IMR-90 (cell line): ENCODE results near the gene DLL1. TPM values are rescaled to one million over a fixed set of nuclear protein-coding genes. Genes with fewer than 3 reads are reported as not detected.

ENCODE experiments used
- ATAC-seq: fragments of 200-7000 bp; cut with Tn5 transposase; 2 replicates; pipeline ENCODE4 v1.9.1; 2020; ENCODE audit warnings: low read depth, mild to moderate bottlenecking, moderate library complexity
- BruUV-seq: library from RNA; stranded (reverse); fragments of 400-500 nt; replicated peaks from 2 replicates; lab custom pipeline; 2021; lab: Mats Ljungman, UMichigan
- CTCF ChIA-PET: fragments of 300-600 bp; formaldehyde crosslinking; extraction: SDS; loops from one replicate; lab custom pipeline; 2021; ENCODE audit warnings: antibody characterized with exemption; lab: Yijun Ruan, JAX
- POLR2A ChIA-PET: fragments of 300-600 bp; sonication (Branson Sonifier 250); formaldehyde crosslinking; loops from one replicate; lab custom pipeline; 2022; ENCODE audit warnings: antibody characterized with exemption; ENCODE audit not compliant: unreplicated experiment; lab: Charles Lee
- DNase-seq: peaks from one replicate; pipeline ENCODE4 v3.0.0; 2013
- H2AFZ ChIP-seq: replicated peaks from 2 replicates; pipeline ENCODE3; 2013; ENCODE audit warnings: low read length, mild to moderate bottlenecking; ENCODE audit not compliant: poor library complexity
- H2AK5ac ChIP-seq: 2 replicates; pipeline ENCODE4 v1.6.1; 2013; ENCODE audit warnings: low read depth, low read length, inconsistent platforms
- H2AK9ac ChIP-seq: replicated peaks from 2 replicates; pipeline ENCODE3; 2013; ENCODE audit warnings: mild to moderate bottlenecking, low read depth, low read length, moderate library complexity; ENCODE audit not compliant: poor library complexity
- H2BK120ac ChIP-seq: 2 replicates; pipeline ENCODE4 v1.6.1; 2013; ENCODE audit warnings: low read depth, low read length, inconsistent platforms
- H2BK15ac ChIP-seq: 3 replicates; pipeline ENCODE4 v1.6.1; 2013; ENCODE audit warnings: low read depth, low read length, inconsistent platforms
- H2BK20ac ChIP-seq: 2 replicates; pipeline ENCODE4 v1.6.1; 2013; ENCODE audit warnings: low read depth, mild to moderate bottlenecking, inconsistent platforms, low read length, moderate library complexity
- H2BK5ac ChIP-seq: 2 replicates; pipeline ENCODE4 v1.6.1; 2013; ENCODE audit warnings: mild to moderate bottlenecking, low read depth, low read length, inconsistent platforms; ENCODE audit not compliant: poor library complexity, severe bottlenecking
- H3K14ac ChIP-seq: replicated peaks from 2 replicates; pipeline ENCODE4 v1.6.1; 2013; ENCODE audit warnings: low read depth, low read length, inconsistent platforms
- H3K18ac ChIP-seq: 2 replicates; pipeline ENCODE4 v1.6.1; 2013; ENCODE audit warnings: low read depth, low read length, control low read depth
- H3K23ac ChIP-seq: 2 replicates; pipeline ENCODE4 v1.6.1; 2013; ENCODE audit warnings: low read depth, low read length, inconsistent platforms
- H3K27ac ChIP-seq: 2 replicates; pipeline ENCODE4 v1.5.1; 2013; ENCODE audit warnings: mild to moderate bottlenecking, control low read depth, low read length; ENCODE audit not compliant: insufficient read depth
- H3K27me3 ChIP-seq: 2 replicates; pipeline ENCODE4 v1.6.1; 2013; ENCODE audit warnings: low read length; ENCODE audit not compliant: control insufficient read depth, insufficient read depth
- H3K36me3 ChIP-seq: 2 replicates; pipeline ENCODE4 v1.6.1; 2013; ENCODE audit warnings: low read length, mixed read lengths; ENCODE audit not compliant: control insufficient read depth, insufficient read depth
- H3K4ac ChIP-seq: 2 replicates; pipeline ENCODE4 v1.6.1; 2013; ENCODE audit warnings: low read depth, low read length, inconsistent platforms
- H3K4me1 ChIP-seq: 2 replicates; pipeline ENCODE4 v1.6.1; 2013; ENCODE audit warnings: low read length, mixed read lengths; ENCODE audit not compliant: control insufficient read depth, insufficient read depth
- H3K4me2 ChIP-seq: 2 replicates; pipeline ENCODE4 v1.6.1; 2013; ENCODE audit warnings: low read depth, mild to moderate bottlenecking, control low read depth, low read length, moderate library complexity
- H3K4me3 ChIP-seq: 2 replicates; pipeline ENCODE4 v1.5.1; 2013; ENCODE audit warnings: low read depth, mild to moderate bottlenecking, control low read depth, low read length, moderate library complexity; ENCODE audit not compliant: insufficient read depth
- H3K56ac ChIP-seq: 2 replicates; pipeline ENCODE4 v1.6.1; 2013; ENCODE audit warnings: low read length, inconsistent platforms; ENCODE audit not compliant: insufficient read depth; ENCODE audit errors: extremely low read depth
- H3K79me1 ChIP-seq, 2 experiments: 2 replicates each; pipeline ENCODE4 v1.6.1; 2013; ENCODE audit warnings: low read length in 2 of 2, inconsistent platforms in 1 of 2, low read depth in 1 of 2
- H3K9ac ChIP-seq: 2 replicates; pipeline ENCODE4 v1.6.1; 2013; ENCODE audit warnings: low read depth, low read length, control low read depth
- H3K9me1 ChIP-seq: 2 replicates; pipeline ENCODE4 v1.6.1; 2013; ENCODE audit warnings: low read length, inconsistent platforms; ENCODE audit not compliant: insufficient read depth
- H3K9me3 ChIP-seq: 2 replicates; pipeline ENCODE4 v1.6.1; 2013; ENCODE audit warnings: low read length; ENCODE audit not compliant: control insufficient read depth, insufficient read depth
- H4K20me1 ChIP-seq: 2 replicates; pipeline ENCODE4 v1.6.1; 2013; ENCODE audit warnings: low read length, inconsistent platforms; ENCODE audit not compliant: insufficient read depth
- H4K5ac ChIP-seq: 2 replicates; pipeline ENCODE4 v1.6.1; 2013; ENCODE audit warnings: mild to moderate bottlenecking, low read depth, low read length, control low read depth
- H4K8ac ChIP-seq, 2 experiments: 2 replicates each; pipeline ENCODE4 v1.6.1; 2013; ENCODE audit warnings: low read depth in 2 of 2, low read length in 2 of 2, control low read depth in 1 of 2, inconsistent platforms in 1 of 2
- H4K91ac ChIP-seq: 2 replicates; pipeline ENCODE4 v1.6.1; 2013; ENCODE audit warnings: low read depth, low read length, inconsistent platforms; ENCODE audit not compliant: insufficient read depth
- BHLHE40 ChIP-seq: fragments of 150-350 bp; IDR thresholded peaks from 2 replicates; pipeline ENCODE4 v1.6.1; 2016; ENCODE audit warnings: mild to moderate bottlenecking, low read depth, low read length
- CTCF ChIP-seq: conservative IDR thresholded peaks from 2 replicates; pipeline ENCODE4 v1.5.1; 2012; ENCODE audit warnings: mild to moderate bottlenecking, low read depth, low read length, improper control_type of control experiment
- ELK1 ChIP-seq: fragments of 150-350 bp; IDR thresholded peaks from 2 replicates; pipeline ENCODE4 v1.6.1; 2016; ENCODE audit warnings: low read depth, mild to moderate bottlenecking, low read length, moderate library complexity, borderline replicate concordance
- MAFK ChIP-seq: IDR thresholded peaks from 2 replicates; pipeline ENCODE4 v1.6.1; 2012; ENCODE audit warnings: low read depth, low read length, improper control_type of control experiment
- NFE2L2 ChIP-seq: fragments of 150-350 bp; IDR thresholded peaks from 2 replicates; pipeline ENCODE4 v1.6.1; 2016; ENCODE audit warnings: low read depth, mild to moderate bottlenecking, low read length
- RCOR1 ChIP-seq: IDR thresholded peaks from 2 replicates; pipeline ENCODE4 v1.6.1; 2012; ENCODE audit warnings: mild to moderate bottlenecking, low read length, improper control_type of control experiment; ENCODE audit not compliant: insufficient replicate concordance
- RFX5 ChIP-seq: IDR thresholded peaks from 2 replicates; pipeline ENCODE4 v1.8.0; 2012; ENCODE audit warnings: low read depth, mild to moderate bottlenecking, low read length, moderate library complexity
- SMC3 ChIP-seq: fragments of 150-350 bp; IDR thresholded peaks from 2 replicates; pipeline ENCODE4 v1.6.1; 2016; ENCODE audit warnings: low read depth, mild to moderate bottlenecking, antibody characterized with exemption, low read length, moderate library complexity
- USF2 ChIP-seq: fragments of 150-350 bp; IDR thresholded peaks from 2 replicates; pipeline ENCODE4 v1.6.1; 2017; ENCODE audit warnings: mild to moderate bottlenecking, antibody characterized with exemption, low read length, low read depth
- WGBS, 2 experiments: methylation state at CpG; one replicate each; pipeline versions ENCODE4 v1.1.5 to v1.1.7; 2013; ENCODE audit warnings: missing lambda C conversion rate in 2 of 2; ENCODE audit not compliant: insufficient read length in 1 of 2; ENCODE audit errors: extremely low coverage in 2 of 2; 5-methylcytosine and 5-hydroxymethylcytosine counted together
- dilution Hi-C: fragments of 300-500 bp; cut with HindIII; formaldehyde crosslinking; loops from one replicate; pipeline ENCODE4 v1.14.3; 2018; ENCODE audit warnings: low sequenced_read_pairs; ENCODE audit not compliant: unreplicated experiment
- in situ Hi-C: fragments of 300-500 bp; cut with MboI; formaldehyde crosslinking; loops from 3 replicates; pipeline ENCODE4 v1.14.3; 2019; ENCODE audit warnings: low sequenced_read_pairs, inconsistent platforms, mixed read lengths
- intact Hi-C: fragments of 100-400 bp; cut with micrococcal nuclease; formaldehyde crosslinking; loops from 2 replicates; pipeline ENCODE4 v1.10.0; 2022
- polyA plus RNA-seq, 3 experiments: library from polyadenylated mRNA; depleted of rRNA; stranded (reverse); fragments of >200 nt; gene quantifications; 2 replicates each; pipeline ENCODE4 v1.2.3, GENCODE V29; 2012; ENCODE audit warnings: low replicate concordance in 1 of 3
- total RNA-seq: library from RNA; depleted of rRNA; stranded (reverse); fragments of >200 nt; gene quantifications from 2 replicates; pipeline ENCODE4 v1.2.3, GENCODE V29; 2012

Gene DLL1
- total and polyA plus RNA-seq, 2 of the 4 experiments (the other 2 are of a cell fraction), result under 0.01 to 0.31 TPM

GRCh38 chr6:170250455-170250854 is 40.4 kb downstream of the DLL1 start:
- BruUV-seq, result no TSS peak
- TF ChIP-seq RFX5 (no peak), SMC3 (no peak), MAFK (no peak), NFE2L2 (no peak), CTCF (no peak), USF2 (no peak), ELK1 (no peak), BHLHE40 (no peak), RCOR1 (no peak)
- 100% methylated on average over 1 of the region's 11 CpGs; no CpG with 5 or more reads in 1 of the 2 experiments for WGBS, 2 experiments
- CTCF ChIA-PET, result interaction anchor here (1.5 kb wide), 1 partner anchor 419 kb away, joined by 3 read pairs; no protein-coding TSS in a partner anchor
- Histone ChIP-seq H3K27ac (no peak overlapping the region), H2BK120ac (no peak overlapping the region), H4K20me1 (no peaks in the 10 kb centered on the region), H4K5ac (no peak overlapping the region), H3K79me1 (no peaks in the 10 kb centered on the region), H3K4me2 (no peak overlapping the region), H2AK9ac (no peak overlapping the region), H3K14ac (no peak overlapping the region), H2BK5ac (no peak overlapping the region), H3K4me3 (no peak overlapping the region), H3K23ac (no peak overlapping the region), H3K18ac (no peak overlapping the region), H3K9me1 (no peaks in the 10 kb centered on the region), H3K9ac (no peak overlapping the region), H2AK5ac (no peak overlapping the region), H3K36me3 (no peaks in the 10 kb centered on the region), H3K27me3 (peaks cover 14% of the 10 kb centered on the region; the same call in 1 of the 2 replicates), H3K56ac (no peak overlapping the region), H2BK15ac (no peak overlapping the region), H3K4ac (no peak overlapping the region), H3K9me3 (no peaks in the 10 kb centered on the region), H4K8ac (no peak overlapping the region), H2AFZ (no peak overlapping the region), H4K91ac (no peak overlapping the region), H2BK20ac (no peak overlapping the region), H3K4me1 (no peaks in the 10 kb centered on the region)
- in situ Hi-C loops, result no loop called here
- intact Hi-C loops, result no loop called here
- DNase-seq (no peak), ATAC-seq (no peak)
- dilution Hi-C loops, result no loop called here
- POLR2A ChIA-PET, result interaction anchor here (0.7 kb wide), 1 partner anchor 15 kb away, joined by 8 read pairs; no protein-coding TSS in a partner anchor
